Mesendoderm (in vitro differentiated cells): Measurements from ENCODE around the gene SPATA32.
"Not testable (repeated sequence)": the region's sequence is repeated elsewhere in the genome, so short reads cannot be mapped to it uniquely, and the experiment has no call there.

ENCODE experiments used
- DNase-seq: peaks from one replicate; pipeline ENCODE4 v3.0.0; 2013
- H2AK5ac ChIP-seq: 2 replicates; pipeline ENCODE4 v1.6.1; 2013; ENCODE audit warnings: low read length, inconsistent platforms
- H2BK120ac ChIP-seq: 2 replicates; pipeline ENCODE4 v1.6.1; 2013; ENCODE audit warnings: low read depth, mild to moderate bottlenecking, low read length, moderate library complexity, mixed read lengths
- H2BK15ac ChIP-seq: replicated peaks from 2 replicates; pipeline ENCODE4 v1.6.1; 2013; ENCODE audit warnings: low read depth, mild to moderate bottlenecking, moderate library complexity
- H2BK5ac ChIP-seq: 2 replicates; pipeline ENCODE4 v1.6.1; 2013; ENCODE audit warnings: low read length, inconsistent platforms
- H3K18ac ChIP-seq: 2 replicates; pipeline ENCODE4 v1.6.1; 2013; ENCODE audit warnings: mild to moderate bottlenecking, low read length, mixed read lengths
- H3K23ac ChIP-seq: one replicate; pipeline ENCODE4 v1.6.1; 2013; ENCODE audit warnings: low read length
- H3K27ac ChIP-seq: 2 replicates; pipeline ENCODE4 v1.5.1; 2013; ENCODE audit warnings: low read depth, mild to moderate bottlenecking, inconsistent platforms, low read length, moderate library complexity
- H3K27me3 ChIP-seq: 2 replicates; pipeline ENCODE4 v1.6.1; 2013; ENCODE audit warnings: low read length, control low read depth, mild to moderate bottlenecking, inconsistent platforms; ENCODE audit not compliant: insufficient read depth, poor library complexity
- H3K36me3 ChIP-seq: 2 replicates; pipeline ENCODE4 v1.6.1; 2013; ENCODE audit warnings: low read length, inconsistent platforms; ENCODE audit not compliant: control insufficient read depth, insufficient read depth
- H3K4ac ChIP-seq: one replicate; pipeline ENCODE4 v1.6.1; 2013; ENCODE audit warnings: low read depth, mild to moderate bottlenecking, low read length, moderate library complexity
- H3K4me1 ChIP-seq: 2 replicates; pipeline ENCODE4 v1.6.1; 2013; ENCODE audit warnings: low read depth, low read length, inconsistent platforms; ENCODE audit not compliant: control insufficient read depth
- H3K4me2 ChIP-seq: 2 replicates; pipeline ENCODE4 v1.6.1; 2013; ENCODE audit warnings: low read length
- H3K4me3 ChIP-seq: 2 replicates; pipeline ENCODE4 v1.5.1; 2013; ENCODE audit warnings: mild to moderate bottlenecking, low read length
- H3K56ac ChIP-seq: one replicate; pipeline ENCODE4 v1.6.1; 2013; ENCODE audit warnings: low read length
- H3K79me1 ChIP-seq: 2 replicates; pipeline ENCODE4 v1.6.1; 2013; ENCODE audit warnings: low read length, inconsistent platforms
- H3K79me2 ChIP-seq: 2 replicates; pipeline ENCODE4 v1.6.1; 2013; ENCODE audit warnings: mild to moderate bottlenecking, low read length; ENCODE audit not compliant: control insufficient read depth, insufficient read depth
- H3K9ac ChIP-seq: 2 replicates; pipeline ENCODE4 v1.6.1; 2013; ENCODE audit warnings: low read length, inconsistent platforms
- H4K5ac ChIP-seq: one replicate; pipeline ENCODE4 v1.6.1; 2013; ENCODE audit warnings: low read length
- H4K8ac ChIP-seq: one replicate; pipeline ENCODE4 v1.6.1; 2013; ENCODE audit warnings: low read depth, mild to moderate bottlenecking, control low read depth, low read length, moderate library complexity
- WGBS: extraction: QIAGEN DNeasy Blood & Tissue Kit; methylation state at CpG from one replicate; pipeline ENCODE4 v1.1.7; 2013; ENCODE audit warnings: low lambda C conversion rate, missing lambda C conversion rate; ENCODE audit not compliant: insufficient coverage; ENCODE audit errors: extremely low coverage; 5-methylcytosine and 5-hydroxymethylcytosine counted together

Gene SPATA32

GRCh38 chr17:45302649-45303173 is 40.8 kb upstream of the SPATA32 start:
- H3K56ac ChIP-seq = no peak overlapping the region
- no peaks in the 10 kb centered on the region for H3K36me3 ChIP-seq
- no peak overlapping the region for H2BK5ac ChIP-seq
- H4K8ac ChIP-seq = no peak overlapping the region
- no peak overlapping the region for H3K27ac ChIP-seq
- H2BK120ac ChIP-seq = no peak overlapping the region
- H3K23ac ChIP-seq = no peak overlapping the region
- H3K79me2 ChIP-seq = peaks cover 5% of the 10 kb centered on the region
- H3K27me3 ChIP-seq = no peaks in the 10 kb centered on the region
- DNase-seq = no peak
- H3K4me3 ChIP-seq = no peak overlapping the region
- H3K4me2 ChIP-seq = no peak overlapping the region
- H3K9ac ChIP-seq = no peak overlapping the region
- H2BK15ac ChIP-seq = no peak overlapping the region
- H3K4ac ChIP-seq = no peak overlapping the region
- H2AK5ac ChIP-seq = no peak overlapping the region
- peaks cover 11% of the 10 kb centered on the region for H3K79me1 ChIP-seq
- H4K5ac ChIP-seq = no peak overlapping the region
- WGBS = no CpG with 5 or more reads among the region's 10 CpGs
- no peaks in the 10 kb centered on the region for H3K4me1 ChIP-seq
- H3K18ac ChIP-seq = no peak overlapping the region

- H3K18ac ChIP-seq, H2BK15ac ChIP-seq, H2BK5ac ChIP-seq, H2BK120ac ChIP-seq, DNase-seq, H3K4me1 ChIP-seq, H4K8ac ChIP-seq, H2AK5ac ChIP-seq, H3K36me3 ChIP-seq, H3K23ac ChIP-seq, H3K4ac ChIP-seq, H3K4me2 ChIP-seq, H3K56ac ChIP-seq, H3K27me3 ChIP-seq, H3K9ac ChIP-seq, H3K4me3 ChIP-seq, H4K5ac ChIP-seq, H3K27ac ChIP-seq, H3K79me2 ChIP-seq: not testable (repeated sequence)
- no CpG with 5 or more reads among the region's 9 CpGs for WGBS
- peaks cover 11% of the 10 kb centered on the region for H3K79me1 ChIP-seq
These were observed 40.3 kb upstream of the SPATA32 start for GRCh38 chr17:45302220-45302619.

- no peak overlapping the region for H2BK120ac ChIP-seq
- peaks cover 5% of the 10 kb centered on the region for H3K79me2 ChIP-seq
- no CpG with 5 or more reads among the region's 4 CpGs for WGBS
- H2AK5ac ChIP-seq = no peak overlapping the region
- H3K27me3 ChIP-seq = no peaks in the 10 kb centered on the region
- H4K8ac ChIP-seq = no peak overlapping the region
- no peak overlapping the region for H3K4me3 ChIP-seq
- H3K4ac ChIP-seq = no peak overlapping the region
- no peak overlapping the region for H3K4me2 ChIP-seq
- no peak overlapping the region for H3K27ac ChIP-seq
- no peak overlapping the region for H3K23ac ChIP-seq
- H3K4me1 ChIP-seq = no peaks in the 10 kb centered on the region
- no peaks in the 10 kb centered on the region for H3K36me3 ChIP-seq
- no peak overlapping the region for H3K9ac ChIP-seq
- no peak overlapping the region for H4K5ac ChIP-seq
- H3K56ac ChIP-seq = no peak overlapping the region
- no peak overlapping the region for H2BK5ac ChIP-seq
- DNase-seq = no peak
- peaks cover 13% of the 10 kb centered on the region for H3K79me1 ChIP-seq
- no peak overlapping the region for H3K18ac ChIP-seq
- no peak overlapping the region for H2BK15ac ChIP-seq
These were observed 39.8 kb upstream of the SPATA32 start for GRCh38 chr17:45301674-45302073.

- Histone ChIP-seq H3K4me2 (no peak overlapping the region), H3K36me3 (no peaks in the 10 kb centered on the region)
These were observed 38.3 kb upstream of the SPATA32 start for GRCh38 chr17:45300060-45300751.

GRCh38 chr17:45299361-45299760 is 37.5 kb upstream of the SPATA32 start:
- Histone ChIP-seq H3K36me3 (no peaks in the 10 kb centered on the region), H3K4me1 (no peaks in the 10 kb centered on the region)
- no CpG with 5 or more reads among the region's 2 CpGs for WGBS

More at GRCh38 chr17:45300060-45300751, 38.3 kb upstream of the SPATA32 start:
- DNase-seq = no peak
- Histone ChIP-seq H3K4me1 (no peaks in the 10 kb centered on the region), H3K27me3 (no peaks in the 10 kb centered on the region), H3K23ac (no peak overlapping the region), H3K79me2 (peaks cover 5% of the 10 kb centered on the region), H3K4ac (no peak overlapping the region), H3K18ac (no peak overlapping the region), H3K9ac (no peak overlapping the region), H3K4me3 (no peak overlapping the region), H3K27ac (no peak overlapping the region), H3K56ac (no peak overlapping the region), H3K79me1 (peaks cover 11% of the 10 kb centered on the region), H4K5ac (no peak overlapping the region), H2AK5ac (no peak overlapping the region), H2BK5ac (no peak overlapping the region), H2BK15ac (no peak overlapping the region), H4K8ac (no peak overlapping the region), H2BK120ac (no peak overlapping the region)
- no CpG with 5 or more reads among the region's 7 CpGs for WGBS

More at GRCh38 chr17:45299361-45299760, 37.5 kb upstream of the SPATA32 start:
- no peak overlapping the region for H2AK5ac ChIP-seq
- no peak overlapping the region for H3K4me3 ChIP-seq
- no peak overlapping the region for H3K18ac ChIP-seq
- no peak overlapping the region for H2BK5ac ChIP-seq
- H4K8ac ChIP-seq = no peak overlapping the region
- H2BK120ac ChIP-seq = no peak overlapping the region
- DNase-seq = no peak
- H3K23ac ChIP-seq = no peak overlapping the region
- H3K4me2 ChIP-seq = no peak overlapping the region
- H3K79me1 ChIP-seq = peaks cover 11% of the 10 kb centered on the region
- H3K4ac ChIP-seq = no peak overlapping the region
- H4K5ac ChIP-seq = no peak overlapping the region
- no peak overlapping the region for H2BK15ac ChIP-seq
- H3K27ac ChIP-seq = no peak overlapping the region
- H3K9ac ChIP-seq = no peak overlapping the region
- H3K56ac ChIP-seq = no peak overlapping the region
- peaks cover 5% of the 10 kb centered on the region for H3K79me2 ChIP-seq
- no peaks in the 10 kb centered on the region for H3K27me3 ChIP-seq
